GM12878 (cell line): ENCODE data around the gene SETBP1. TPM values are rescaled to one million over a fixed set of nuclear protein-coding genes. Genes with fewer than 3 reads are reported as not detected.

Experiments used
- ATAC-seq: fragments of 200-7000 bp; cut with Tn5 transposase; 3 replicates; pipeline ENCODE4 v1.9.1; 2020; ENCODE audit warnings: mild to moderate bottlenecking, moderate library complexity
- BruUV-seq: library from RNA; stranded (reverse); fragments of 400-500 nt; replicated peaks from 2 replicates; lab custom pipeline; 2021; lab: Mats Ljungman, UMichigan
- CTCF ChIA-PET: fragments of 300-600 bp; sonication (Branson Sonifier 250); formaldehyde crosslinking; extraction: SDS; loops from one replicate; lab custom pipeline; 2021; ENCODE audit warnings: inconsistent platforms; lab: Yijun Ruan, JAX
- POLR2A ChIA-PET: fragments of 350-600 bp; formaldehyde crosslinking; extraction: SDS; loops from one replicate; lab custom pipeline; 2021; ENCODE audit warnings: inconsistent platforms; lab: Charles Lee
- RAD21 ChIA-PET: fragments of 300-600 bp; sonication (Branson Sonifier 250); formaldehyde crosslinking; loops from one replicate; lab custom pipeline; 2023; ENCODE audit warnings: antibody characterized with exemption; ENCODE audit not compliant: unreplicated experiment; lab: Charles Lee
- SMC1A ChIA-PET: fragments of 300-600 bp; sonication (Branson Sonifier 250); formaldehyde crosslinking; loops from one replicate; lab custom pipeline; 2023; ENCODE audit not compliant: unreplicated experiment, uncharacterized antibody; lab: Charles Lee
- DNase-seq: peaks from one replicate; pipeline ENCODE4 v3.0.0-alpha.2; 2011; ENCODE audit warnings: low read depth, low spot score
- FAIRE-seq: peaks from 3 replicates; lab custom pipeline; 2011; peaks lifted over from hg19 to GRCh38; lab: Jason Lieb, UNC
- H2AFZ ChIP-seq: 2 replicates; pipeline ENCODE4 v1.6.0; 2011; ENCODE audit warnings: low read depth, low read length, control low read depth; ENCODE audit not compliant: control insufficient read depth
- H3K27ac ChIP-seq: 2 replicates; pipeline ENCODE4 v1.5.1; 2011; ENCODE audit warnings: control low read depth; ENCODE audit not compliant: control insufficient read depth, insufficient read depth
- H3K27me3 ChIP-seq, 2 experiments: replicated peaks in 1 of 2; 2 replicates each; pipeline versions ENCODE4 v1.6.0 to v1.6.1; 2011; ENCODE audit warnings: low read length in 1 of 2; ENCODE audit not compliant: control insufficient read depth in 2 of 2, insufficient read depth in 2 of 2
- H3K36me3 ChIP-seq, 2 experiments: 2 replicates each; pipeline ENCODE4 v1.5.1; 2011; ENCODE audit warnings: low read length in 1 of 2; ENCODE audit not compliant: control insufficient read depth in 2 of 2, insufficient read depth in 2 of 2
- H3K4me1 ChIP-seq: 2 replicates; pipeline ENCODE4 v1.6.1; 2011; ENCODE audit warnings: mild to moderate bottlenecking, low read length, moderate library complexity, mixed read lengths; ENCODE audit not compliant: control insufficient read depth, insufficient read depth
- H3K4me2 ChIP-seq: 2 replicates; pipeline ENCODE4 v1.6.0; 2011; ENCODE audit warnings: control low read depth; ENCODE audit not compliant: control insufficient read depth, insufficient read depth
- H3K4me3 ChIP-seq: fragments of 200-600 bp; sonication (generic); 2 replicates; pipeline ENCODE4 v1.5.1; 2016
- H3K79me2 ChIP-seq: 2 replicates; pipeline ENCODE4 v1.6.0; 2011; ENCODE audit warnings: low read length; ENCODE audit not compliant: control insufficient read depth, insufficient read depth
- H3K9ac ChIP-seq: 2 replicates; pipeline ENCODE4 v1.8.0; 2011; ENCODE audit warnings: low read length, control low read depth, mixed read lengths; ENCODE audit not compliant: control insufficient read depth, insufficient read depth
- H3K9me3 ChIP-seq: replicated peaks from 3 replicates; pipeline ENCODE4 v1.5.1; 2011; ENCODE audit warnings: mild to moderate bottlenecking, low read length; ENCODE audit not compliant: control insufficient read depth, insufficient read depth
- H4K20me1 ChIP-seq: 2 replicates; pipeline ENCODE4 v1.6.0; 2011; ENCODE audit not compliant: control insufficient read depth, insufficient read depth
- CREM ChIP-seq: IDR thresholded peaks from 2 replicates; pipeline ENCODE4 v1.6.1; 2014; ENCODE audit warnings: antibody characterized with exemption, low read depth
- LARP7 ChIP-seq: fragments of 450-650 bp; IDR thresholded peaks from 2 replicates; pipeline ENCODE4 v1.6.1; 2017; ENCODE audit warnings: mild to moderate bottlenecking
- PRDM15 ChIP-seq: fragments of 450-650 bp; formaldehyde crosslinking; IDR thresholded peaks from 2 replicates; pipeline ENCODE4 v1.4.0; 2020; ENCODE audit warnings: mild to moderate bottlenecking, moderate library complexity
- SPI1 ChIP-seq: IDR thresholded peaks from 2 replicates; pipeline ENCODE4 v1.6.1; 2011; ENCODE audit warnings: low read depth, mild to moderate bottlenecking, low read length, moderate library complexity, borderline replicate concordance; ENCODE audit not compliant: insufficient read depth
- WGBS: methylation state at CpG from one replicate; pipeline ENCODE4 v1.1.6; 2016; ENCODE audit warnings: low lambda C conversion rate; ENCODE audit not compliant: insufficient replicate concordance, insufficient coverage; ENCODE audit errors: missing lambda C conversion rate; 5-methylcytosine and 5-hydroxymethylcytosine counted together
- in situ Hi-C: fragments of 300-500 bp; cut with MboI; formaldehyde crosslinking; loops from 9 replicates; pipeline ENCODE4 v1.14.3; 2018; ENCODE audit warnings: mixed read lengths
- intact Hi-C: fragments of 100-400 bp; cut with micrococcal nuclease; formaldehyde crosslinking; loops from one replicate; pipeline ENCODE4 v1.14.2; 2022; ENCODE audit not compliant: unreplicated experiment
- polyA plus RNA-seq, 11 experiments: library from polyadenylated mRNA; depleted of rRNA in 4 of 11; unstranded in 6 of 11; stranded (reverse) in 5 of 11; fragments of >200 nt; fragmentation: Nextera tagmentation in 4 of 11; fragmentation: Illumina TruSeq in 1 of 11; extraction: Ambion mirVana in 4 of 11; extraction: Trizol in 1 of 11; gene quantifications; 1 replicate in 1 of 11; 2 replicates in 10 of 11; pipeline versions ENCODE4 v1.2.1 to v1.2.3, GENCODE V29; 2011 to 2016; ENCODE audit warnings: inconsistent platforms in 2 of 11, missing spikeins in 2 of 11, low read depth in 1 of 11
- total RNA-seq, 4 experiments: library from RNA; depleted of rRNA in 3 of 4; stranded (reverse); fragments of >200 nt in 3 of 4; fragmentation: Illumina TruSeq in 1 of 4; extraction: Trizol in 1 of 4; gene quantifications; 2 replicates each; pipeline versions ENCODE4 v1.2.1 to v1.2.3, GENCODE V29; 2013 to 2021

SETBP1 gene
- total and polyA plus RNA-seq, 10 of the 15 experiments (the other 5 are each of a cell fraction or from before 2014, with no cell fraction given), result 0.99 to 29.7 (median 8.3) TPM

GRCh38 chr18:44696892-44697291, 16.2 kb downstream of the SETBP1 start (continued):
- TF ChIP-seq PRDM15 (CRISPR knock-in tag), result no peak

GRCh38 chr18:44697315-44697714, 16.6 kb downstream of the SETBP1 start:
- Histone ChIP-seq H3K9ac (no peak overlapping the region), H2AFZ (no peak overlapping the region), H3K27ac (no peak overlapping the region), H4K20me1 (no peaks in the 10 kb centered on the region), H3K27me3 (no peaks in the 10 kb centered on the region), H3K79me2 (no peaks in the 10 kb centered on the region; the same call in none of the 2 replicates), H3K4me1 (peaks cover 5% of the 10 kb centered on the region), H3K4me3 (no peak overlapping the region), H3K9me3 (no peaks in the 10 kb centered on the region), H3K36me3 (no peaks in the 10 kb centered on the region; a peak in 1 of 4 replicates), H3K4me2 (no peak overlapping the region)
- ChIA-PET SMC1A (interaction anchor here (0.9 to 22.0 kb wide), 4 partner anchors 10 to 27 kb away, joined by 3 to 216 read pairs (median 15); no protein-coding TSS in a partner anchor), POLR2A (interaction anchor here (0.6 kb wide), 1 partner anchor 18 kb away, joined by 3 read pairs; no protein-coding TSS in a partner anchor), RAD21 (interaction anchor here (1.2 kb wide), 1 partner anchor 90 kb away, joined by 4 read pairs; no protein-coding TSS in a partner anchor), CTCF (interaction anchor here (1.2 to 4.7 kb wide), 2 partner anchors 9 to 11 kb away, joined by 3 to 25 read pairs; no protein-coding TSS in a partner anchor)
- BruUV-seq, result no TSS peak
- 81% methylated on average over 2 of the region's 2 CpGs for WGBS
- no peak for FAIRE-seq
- intact Hi-C loops (no loop called here), in situ Hi-C loops (no loop called here)
- TF ChIP-seq SPI1 (no peak), CREM (no peak), LARP7 (no peak)
- DNase-seq, result no peak
- ATAC-seq, result no peak
